ENCODE measurements around the gene ZNF787. TPM values are rescaled to one million over a fixed set of nuclear protein-coding genes. Genes with fewer than 3 reads are reported as not detected.

Gene ZNF787
- total and polyA plus RNA-seq, 2 of the 8 experiments (the other 6 are each of a cell fraction or from before 2014, with no cell fraction given), result 19.7 to 56.0 TPM

DNA sequence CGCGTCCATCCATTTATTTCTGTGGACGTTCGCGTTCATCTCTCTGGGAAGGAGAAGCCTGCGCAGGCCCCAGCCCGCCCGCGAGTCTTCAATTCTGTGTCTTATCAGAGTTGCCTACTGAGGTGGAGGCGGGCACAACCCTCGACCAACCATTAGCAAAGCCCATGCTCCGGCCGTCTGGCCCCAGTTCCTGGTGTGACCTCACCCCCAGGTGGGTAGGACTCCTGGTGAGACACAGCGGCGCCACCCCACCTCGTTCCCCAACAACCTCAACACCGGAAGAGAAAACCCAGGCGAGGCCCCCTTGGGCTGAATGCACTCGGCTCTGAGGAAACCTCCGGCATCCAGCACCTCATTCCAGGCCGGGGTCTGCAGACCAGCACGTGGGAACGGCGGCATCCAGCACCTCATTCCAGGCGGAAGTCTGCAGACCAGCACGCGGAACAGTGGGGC is 14.7 kb downstream of the ZNF787 start:
- H3K56ac ChIP-seq (replicated peaks; ENCODE audit: insufficient read length, low read depth, low read length), result no peak overlapping the region
- H2AFZ ChIP-seq (ENCODE audit: low read length), result no peak overlapping the region
- no peak overlapping the region for H2BK12ac ChIP-seq (ENCODE audit: low read depth, low read length)
- no peak for DNase-seq (ENCODE audit: low read depth in 1 of 2, low spot score in 2 of 2)
- no peak overlapping the region for H2AK5ac ChIP-seq (ENCODE audit: low read depth, low read length)
- 87% methylated on average over 24 of the region's 27 CpGs; no CpG with 5 or more reads in 1 of the 2 experiments for WGBS, 2 experiments (ENCODE audit: extremely low coverage in 1 of 2, insufficient coverage in 1 of 2, insufficient read length in 1 of 2, insufficient replicate concordance in 2 of 2, low coverage in 1 of 2, low lambda C conversion rate in 2 of 2, missing lambda C conversion rate in 1 of 2)
- no peak overlapping the region for H3K4me2 ChIP-seq (ENCODE audit: insufficient read depth in 1 of 2, low read depth in 2 of 2, low read length in 2 of 2)
- POLR2A ChIA-PET (ENCODE audit: partially characterized antibody), result interaction anchor here (2.0 to 6.0 kb wide), 2 partner anchors 13 to 41 kb away, joined by 5 to 51 read pairs; partner anchors contain the start of gene ZNF787
- CTCF ChIA-PET (ENCODE audit: partially characterized antibody), result interaction anchor here (1.2 to 2.6 kb wide), 5 partner anchors 12 to 68 kb away, joined by 3 to 12 read pairs (median 5); partner anchors contain the start of gene ZNF444
- H2BK20ac ChIP-seq (ENCODE audit: low read length), result no peak overlapping the region
- H4K20me1 ChIP-seq (replicated peaks in 1 of 2; ENCODE audit: control insufficient read depth in 1 of 2, insufficient read depth in 2 of 2, low read length in 2 of 2), result peaks cover 50 to 51% of the 10 kb centered on the region in 2 experiments
- H3K23ac ChIP-seq (ENCODE audit: insufficient read length), result no peak overlapping the region
- no peak overlapping the region for H3K9ac ChIP-seq (replicated peaks in 1 of 4; ENCODE audit: extremely low read depth in 1 of 4, low read depth in 3 of 4, low read length in 3 of 4)
- H3K27me3 ChIP-seq (replicated peaks in 1 of 4; ENCODE audit: control insufficient read depth in 3 of 4, extremely low read depth in 1 of 4, insufficient read depth in 3 of 4, low read length in 3 of 4), result no peaks in the 10 kb centered on the region; a peak in 1 of 7 replicates
- H2BK120ac ChIP-seq (replicated peaks; ENCODE audit: low read depth, low read length), result no peak overlapping the region
- H3K79me2 ChIP-seq (ENCODE audit: control insufficient read depth in 1 of 2, insufficient read depth in 2 of 2, low read length in 2 of 2), result peaks cover 26 to 88% of the 10 kb centered on the region in 2 experiments
- H3K18ac ChIP-seq (ENCODE audit: extremely low read depth, low read length), result no peak overlapping the region
- no peak overlapping the region for H3K4me3 ChIP-seq (ENCODE audit: extremely low read depth in 1 of 4, insufficient read depth in 2 of 4, low read depth in 3 of 4, low read length in 4 of 4)
- no peaks in the 10 kb centered on the region for H3K23me2 ChIP-seq (ENCODE audit: low read depth, low read length)
- no peak overlapping the region for H4K5ac ChIP-seq (ENCODE audit: insufficient read length, low read depth, low read length)
- no peak overlapping the region for H2BK15ac ChIP-seq (ENCODE audit: low read length)
- H4K91ac ChIP-seq (replicated peaks; ENCODE audit: insufficient read length, low read length), result no peak overlapping the region
- peaks cover 2 to 6% (median 3%) of the 10 kb centered on the region in 4 experiments; a peak in 6 of 8 replicates for H3K36me3 ChIP-seq (ENCODE audit: control insufficient read depth in 2 of 4, insufficient read depth in 4 of 4, low read length in 3 of 4)
- H3K4ac ChIP-seq (replicated peaks; ENCODE audit: insufficient read length, low read depth, low read length), result no peak overlapping the region
- H3K14ac ChIP-seq (ENCODE audit: insufficient read length), result no peak overlapping the region
- peak overlapping the region; percentile 40; the same call in 1 of the 2 replicates for H4K8ac ChIP-seq (ENCODE audit: extremely low read depth, insufficient read depth, low read length)
- FAIRE-seq, result no peak
- H2BK5ac ChIP-seq (ENCODE audit: low read depth, low read length), result 0 out of 2 replicates have a peak overlapping the region, but pooled peaks have one; percentile 35
- H3K27ac ChIP-seq (ENCODE audit: low read depth, low read length), result no peak overlapping the region
- peaks cover 0 to 33% (median 23%) of the 10 kb centered on the region in 4 experiments; a peak in 6 of 7 replicates for H3K4me1 ChIP-seq (replicated peaks in 1 of 4; ENCODE audit: control insufficient read depth in 3 of 4, insufficient read depth in 4 of 4, low read length in 3 of 4)
- peaks cover 10% of the 10 kb centered on the region for H3K79me1 ChIP-seq (ENCODE audit: low read depth, low read length)
- no peaks in the 10 kb centered on the region for H3K9me3 ChIP-seq (ENCODE audit: insufficient read depth in 2 of 2, low read depth in 1 of 2, low read length in 1 of 2)
- TF ChIP-seq YY1 (IDR thresholded peaks at IDR 0.05; ENCODE audit: low read depth, low read length) (no peak), EZH2 (IDR thresholded peaks at IDR 0.05; ENCODE audit: low read depth, low read length, severe bottlenecking) (no peak), KDM1A (IDR thresholded peaks at IDR 0.05; ENCODE audit: borderline replicate concordance, low read length) (no peak), KDM4A (IDR thresholded peaks at IDR 0.05; ENCODE audit: low read depth, low read length, severe bottlenecking) (no peak), KDM5A (IDR thresholded peaks at IDR 0.05; ENCODE audit: low read length) (no peak), SIRT6 (IDR thresholded peaks at IDR 0.05; ENCODE audit: low read length) (no peak), TAF7 (optimal IDR thresholded peaks at IDR 0.05; ENCODE audit: borderline replicate concordance, low read depth, low read length) (no peak), POLR2A (IDR thresholded peaks at IDR 0.05; ENCODE audit: control extremely low read depth in 1 of 2, low read depth in 2 of 2, low read length in 2 of 2) (no peak), ATF2 (IDR thresholded peaks at IDR 0.05; ENCODE audit: low read length) (no peak), NRF1 (IDR thresholded peaks at IDR 0.05; ENCODE audit: low read depth, low read length) (no peak), CREB1 (IDR thresholded peaks at IDR 0.05) (no peak), RNF2 (IDR thresholded peaks at IDR 0.05; ENCODE audit: borderline replicate concordance, low read depth, low read length, missing control alignments, poor library complexity, severe bottlenecking) (no peak)

All from H1 (cell line).